Activated gamma-delta T cell treated with anti-CD3 and anti-CD28 coated beads, Interleukin-2, amount 50 U/mL, for 16 hours (primary cell): ENCODE measurements around the gene PAX8.
A peak's percentile ranks its signal among the peaks of the same experiment; 100 is the strongest.

Experiments
- DNase-seq: peaks from one replicate; pipeline ENCODE4 v3.0.0-alpha.2; 2020; ENCODE audit warnings: low read depth

Gene PAX8

DNA sequence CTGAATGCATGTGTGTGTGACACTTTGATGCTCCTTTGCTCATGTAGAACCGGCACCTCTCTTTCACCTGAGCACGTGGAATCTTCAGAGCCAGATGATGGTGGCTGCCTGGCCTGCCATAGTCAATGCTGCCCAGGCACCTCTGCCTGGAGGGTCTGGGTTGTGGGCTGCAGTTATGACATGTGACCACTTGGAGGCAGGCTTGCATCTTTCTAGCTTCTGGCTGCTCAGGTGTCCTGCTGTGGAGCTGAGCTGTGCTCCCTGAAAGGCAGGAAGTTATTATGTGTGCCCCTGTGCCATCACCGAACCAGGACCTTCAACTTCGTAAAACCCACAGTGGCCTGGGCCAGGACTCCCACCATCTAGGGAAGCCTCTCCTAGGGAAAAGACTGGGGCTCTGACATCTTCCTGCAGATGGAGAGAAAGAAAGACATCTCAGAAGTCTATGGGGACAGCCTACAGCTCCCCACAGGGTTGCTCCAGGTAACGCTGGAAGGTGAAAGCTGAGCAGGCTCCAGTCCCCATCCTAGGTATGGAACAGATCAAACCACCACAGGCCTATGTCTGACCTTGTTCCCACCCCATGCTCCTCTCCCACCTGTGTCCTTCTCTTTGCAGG lies 74.7 kb downstream of the PAX8 start:
- DNase-seq = peak; percentile 67

DNA sequence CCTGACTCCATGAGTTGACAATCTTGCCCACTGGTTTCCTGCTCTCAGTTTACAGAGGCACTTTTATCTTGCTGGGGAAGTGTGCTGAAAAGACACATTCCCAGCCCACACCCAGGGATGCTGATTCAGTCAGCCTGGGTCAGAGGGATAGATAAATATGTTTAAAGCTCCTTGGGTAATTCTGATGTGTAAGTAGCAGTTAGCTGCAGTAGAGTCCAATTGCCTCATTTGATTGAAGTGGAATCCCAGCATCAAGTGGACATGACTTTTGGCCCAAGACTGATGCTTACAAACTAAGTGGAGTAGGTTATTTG lies 75.5 kb downstream of the PAX8 start:
- DNase-seq = no peak

DNA sequence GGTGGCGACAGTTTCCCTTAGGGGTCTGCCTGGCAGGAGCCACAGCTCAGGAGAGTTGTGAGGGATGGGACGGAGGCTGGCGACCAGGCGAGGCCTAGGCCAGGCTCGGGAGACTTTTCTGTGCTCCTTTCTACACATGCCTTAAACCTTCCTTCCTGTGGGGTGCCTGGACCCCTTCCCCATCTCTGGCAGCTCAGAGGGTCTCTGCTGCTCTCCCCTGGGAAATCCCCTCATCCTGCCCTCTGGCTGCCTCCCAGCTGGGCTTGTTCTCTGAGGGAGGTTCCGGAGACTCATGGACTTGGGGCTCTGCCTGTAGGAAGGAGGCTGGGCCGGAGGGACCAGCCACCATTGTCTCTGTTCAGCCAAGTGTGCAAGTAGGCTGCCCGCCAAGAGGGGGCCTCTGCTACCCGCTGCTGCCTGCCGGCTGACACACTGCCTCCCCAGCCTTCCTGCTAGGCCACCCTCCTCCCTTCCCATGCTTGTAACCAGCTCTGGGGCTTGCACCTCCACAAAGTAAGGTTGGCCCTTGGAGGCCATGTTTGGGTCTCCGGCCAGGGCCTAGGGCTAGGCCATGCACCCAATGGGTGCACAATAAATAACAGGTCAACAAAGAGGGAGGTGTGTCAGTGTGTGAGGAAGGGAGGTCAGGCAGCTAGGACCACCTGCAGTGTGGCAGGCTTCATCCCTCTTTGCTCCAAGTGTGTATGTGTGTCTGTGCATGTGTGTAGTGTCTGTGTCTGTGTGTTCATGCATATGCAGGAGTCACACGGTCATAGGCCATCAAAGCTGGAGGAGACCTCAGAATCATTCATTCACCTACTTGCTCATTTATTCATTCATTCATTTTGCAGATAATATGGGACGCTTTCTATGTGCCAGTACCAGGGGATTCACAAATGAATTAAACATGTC lies 76.2 kb downstream of the PAX8 start:
- DNase-seq = no peak

DNA sequence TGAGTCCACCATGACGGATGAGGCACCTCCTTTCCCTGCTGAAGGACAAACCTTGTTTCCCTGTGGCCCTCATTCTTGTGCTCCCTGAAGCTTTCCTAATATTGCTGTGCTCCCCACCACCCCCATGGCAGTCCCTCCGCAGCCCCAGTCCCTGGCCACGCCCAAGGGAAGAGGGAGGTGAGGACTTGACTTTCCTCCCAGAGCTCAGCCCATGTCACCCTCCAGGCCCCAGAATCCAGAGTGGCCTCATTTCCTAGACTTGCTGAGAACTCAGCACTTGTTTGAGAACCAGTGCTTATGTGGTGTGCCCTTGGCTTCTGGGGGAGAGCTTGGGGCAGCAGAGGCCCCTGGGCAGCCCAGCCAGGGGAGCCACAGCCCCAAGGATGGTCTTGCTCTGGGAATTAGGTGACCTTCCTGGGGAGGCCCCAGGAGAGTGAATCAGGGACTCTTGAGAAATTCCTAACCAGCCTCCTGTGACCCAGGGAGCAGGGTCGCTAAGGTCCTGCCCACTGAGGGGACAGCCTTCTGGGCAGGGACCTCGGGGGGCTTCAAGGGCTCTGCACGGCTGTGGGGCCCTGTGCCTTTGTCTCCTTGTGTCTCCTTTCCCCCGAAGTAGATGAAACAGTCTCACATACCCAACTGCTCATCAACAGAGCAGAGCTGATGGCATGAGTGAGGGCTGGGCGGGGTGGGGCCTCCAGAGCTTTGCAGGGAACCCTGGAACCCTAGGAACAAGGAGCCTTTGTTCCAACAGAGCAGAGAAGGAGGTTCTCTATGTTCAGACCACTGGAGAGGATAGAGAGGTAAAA lies 77.0 kb downstream of the PAX8 start:
- no peak for DNase-seq

DNA sequence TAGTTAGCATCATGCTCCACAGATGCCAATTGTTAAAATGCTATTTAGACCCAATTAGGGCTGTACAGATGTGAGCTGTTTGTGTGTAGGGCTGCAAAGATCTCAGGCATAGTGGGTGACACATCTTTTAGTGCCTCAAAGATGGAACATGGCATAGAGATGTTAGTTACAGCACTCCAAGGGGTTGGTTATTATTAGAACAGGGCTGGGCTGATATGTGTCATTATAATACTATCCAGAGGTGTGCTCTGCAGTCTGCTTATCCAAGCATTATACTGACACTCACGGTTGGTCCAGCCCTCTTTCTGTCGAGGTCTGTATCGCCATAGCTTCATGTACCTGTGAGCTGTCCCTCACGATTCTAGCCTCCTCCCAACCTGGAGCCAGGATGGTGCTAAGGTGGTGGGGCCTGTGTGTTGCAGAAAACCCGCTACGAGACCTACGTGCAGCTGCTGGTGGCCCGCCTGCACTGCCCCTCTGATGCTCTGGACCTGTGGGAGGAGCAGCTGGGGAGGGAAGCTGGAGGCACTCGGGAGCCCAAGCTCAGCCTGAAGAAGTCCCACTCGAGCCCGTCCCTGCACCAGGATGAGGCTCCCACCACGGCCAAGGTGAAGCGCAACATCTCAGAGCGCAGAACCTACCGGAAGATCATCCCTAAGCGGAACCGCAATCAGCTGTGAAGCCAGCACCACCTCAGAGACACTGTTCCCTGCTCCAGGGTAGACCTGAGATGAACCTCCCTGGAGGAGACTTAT lies 77.8 kb downstream of the PAX8 start:
- DNase-seq = no peak

DNA sequence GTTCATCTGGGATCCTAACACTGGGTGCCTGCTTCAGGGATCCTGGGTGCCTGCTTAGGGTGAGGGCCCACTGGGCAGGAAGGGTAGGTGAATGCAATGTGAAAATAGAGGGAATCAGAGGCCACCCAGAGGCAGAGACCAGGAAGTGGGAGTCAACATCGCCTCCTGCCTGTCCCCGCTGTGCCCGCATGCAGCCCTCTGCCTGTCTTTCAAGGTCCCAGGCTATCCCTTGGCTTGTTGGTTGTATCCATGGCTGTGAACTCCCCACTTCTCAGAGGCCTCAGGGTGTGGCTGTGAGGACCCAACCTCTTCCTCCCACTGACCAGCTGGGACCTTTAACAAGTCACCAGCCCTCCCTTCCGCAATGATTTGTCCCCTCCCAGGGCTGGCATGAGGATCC lies 78.5 kb downstream of the PAX8 start:
- no peak for DNase-seq

DNA sequence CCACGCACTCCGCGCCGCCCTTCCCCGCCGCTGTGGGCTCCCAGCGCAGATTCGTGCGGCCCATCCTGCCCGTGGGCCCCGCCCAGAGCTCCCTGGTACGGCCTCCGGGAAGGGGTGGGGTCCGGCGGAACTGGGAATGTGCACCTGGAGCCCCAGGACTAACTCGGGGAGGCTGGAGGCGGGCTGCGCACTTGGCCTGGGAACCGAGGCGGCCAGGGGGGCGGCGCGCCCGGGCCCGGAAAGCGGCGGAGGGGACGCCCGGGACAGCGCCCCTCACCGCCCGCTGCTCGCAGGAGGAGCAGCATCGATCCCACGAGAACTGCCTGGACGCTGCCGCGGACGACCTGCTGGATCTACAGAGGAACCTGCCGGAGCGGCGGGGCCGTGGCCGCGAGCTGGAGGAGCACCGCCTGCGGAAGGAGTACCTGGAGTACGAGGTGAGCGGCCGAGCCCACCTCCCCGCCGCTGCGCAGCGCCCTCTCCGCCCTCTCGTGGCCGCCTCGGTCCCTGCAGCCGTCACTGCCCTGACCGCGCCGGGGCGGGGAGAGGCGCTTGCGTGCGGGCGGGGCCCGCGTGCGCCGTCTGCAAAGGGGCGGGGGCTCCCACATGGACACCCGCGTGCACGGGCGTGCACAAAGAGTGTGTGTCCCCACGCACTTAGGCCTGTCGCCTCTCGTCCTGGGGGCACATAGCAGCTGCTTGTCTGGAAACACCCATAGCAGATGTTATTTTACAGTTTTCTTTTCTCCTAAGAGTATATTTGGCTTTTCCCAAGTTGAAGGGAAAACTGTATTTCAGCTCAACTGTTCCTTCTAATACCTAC lies 79.7 kb downstream of the PAX8 start:
- DNase-seq = peak; percentile 52

DNA sequence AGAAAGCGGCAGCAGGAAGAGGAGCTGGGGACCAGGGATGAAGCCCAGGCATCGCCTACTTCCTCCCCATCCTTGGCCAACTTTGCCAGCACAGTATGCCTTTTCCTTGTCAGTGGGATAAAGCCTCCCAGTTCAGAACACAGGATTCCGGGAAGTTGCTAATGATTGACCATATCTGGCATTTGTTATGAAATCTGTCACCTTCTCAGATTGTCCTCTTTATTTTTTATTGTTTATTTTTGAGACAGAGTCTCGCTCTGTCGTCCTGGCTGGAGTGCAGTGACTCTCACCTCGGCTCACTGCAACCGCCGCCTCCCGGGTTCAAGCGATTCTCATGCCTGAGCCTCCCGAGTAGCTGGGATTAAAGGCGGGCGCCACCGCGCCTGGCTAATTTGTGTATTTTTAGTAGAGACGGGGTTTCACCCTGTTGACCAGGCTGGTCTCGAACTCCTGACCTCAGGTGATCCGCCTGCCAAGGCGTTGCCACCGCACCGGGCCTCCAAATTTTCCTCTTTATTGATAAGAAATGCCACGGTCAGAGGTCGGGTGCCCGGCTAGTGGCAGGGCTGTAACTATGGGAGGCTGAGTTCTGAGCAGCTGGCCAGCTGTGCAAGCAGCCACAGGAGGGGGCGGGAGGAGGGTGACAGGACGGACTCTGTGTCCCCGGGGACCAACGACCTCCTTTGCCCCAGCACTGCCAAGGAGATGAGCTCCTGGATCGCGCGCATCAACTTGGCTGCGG lies 80.5 kb downstream of the PAX8 start:
- no peak for DNase-seq

DNA sequence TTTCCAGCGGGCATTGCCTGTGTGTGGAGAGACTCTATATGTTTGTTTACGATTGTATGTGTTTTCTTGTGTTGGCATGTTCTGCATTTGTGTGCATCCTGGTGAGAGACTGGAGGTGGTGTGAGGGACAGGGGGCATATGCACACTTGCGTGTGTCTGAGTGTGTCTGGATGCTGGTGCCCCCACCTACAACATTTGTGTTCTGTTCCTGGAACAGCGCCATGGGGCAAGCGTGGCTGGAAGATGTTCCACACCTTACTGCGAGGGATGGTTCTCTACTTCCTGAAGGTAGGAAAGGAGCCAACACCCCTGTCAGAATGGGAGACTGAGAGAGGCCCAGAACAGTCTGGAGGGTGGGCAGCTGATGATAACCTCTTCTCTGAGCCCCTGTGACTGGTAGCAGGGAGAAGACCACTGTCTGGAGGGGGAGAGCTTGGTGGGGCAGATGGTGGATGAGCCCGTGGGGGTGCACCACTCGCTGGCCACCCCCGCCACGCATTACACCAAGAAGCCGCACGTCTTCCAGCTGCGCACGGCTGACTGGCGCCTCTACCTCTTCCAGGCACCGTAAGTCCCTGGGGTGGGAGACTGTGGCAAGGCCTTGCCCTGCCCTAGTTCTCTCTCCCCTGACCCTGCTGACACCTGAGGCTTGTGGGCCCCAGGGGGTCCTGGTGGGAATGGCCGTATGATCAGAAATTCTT lies 81.2 kb downstream of the PAX8 start:
- DNase-seq = no peak

DNA sequence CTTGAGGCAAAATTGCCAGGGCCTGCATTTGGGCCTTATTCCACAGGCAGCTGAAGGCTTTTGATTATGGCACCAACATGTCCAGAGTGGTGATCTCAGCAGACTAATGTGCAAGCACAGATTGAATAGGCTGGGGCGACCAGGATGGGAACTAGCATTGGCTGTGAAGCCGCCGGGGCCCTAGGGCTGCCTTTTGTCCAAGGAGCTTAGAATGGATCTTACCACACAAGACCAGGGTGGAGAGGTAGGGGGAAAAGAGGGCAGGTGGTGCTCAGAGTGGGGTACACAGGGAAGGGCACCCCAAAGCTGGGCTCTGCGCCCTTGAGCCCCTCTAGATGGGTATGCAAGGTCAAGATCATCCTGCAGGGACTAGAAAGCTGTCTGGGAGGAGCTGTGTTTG lies 81.9 kb downstream of the PAX8 start:
- DNase-seq = no peak

DNA sequence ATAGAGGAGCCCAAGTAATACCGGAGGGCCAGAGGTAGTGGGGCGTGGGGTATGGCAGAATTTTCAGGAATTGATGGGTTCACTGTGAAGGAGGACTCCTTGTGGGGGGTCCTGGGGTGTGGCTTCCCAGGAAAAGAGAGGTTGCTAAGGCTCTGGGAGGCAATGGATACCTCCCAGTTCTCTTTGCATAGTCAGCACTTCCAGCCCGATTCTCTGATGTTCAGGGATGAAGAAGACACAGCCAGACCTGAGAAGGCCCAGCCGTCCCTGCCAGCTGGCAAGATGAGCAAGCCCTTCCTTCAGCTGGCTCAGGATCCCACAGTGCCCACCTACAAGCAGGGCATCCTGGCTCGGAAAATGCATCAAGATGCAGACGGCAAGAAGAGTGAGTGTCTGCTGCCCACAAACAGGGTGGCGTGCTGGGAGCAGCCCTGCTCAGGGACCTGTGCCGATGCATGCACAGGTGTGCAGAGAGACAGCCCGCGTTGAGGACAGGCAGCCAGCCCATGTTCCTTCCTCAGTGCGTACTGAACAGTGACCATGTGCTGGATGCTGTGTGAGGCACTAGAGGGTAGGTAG lies 82.7 kb downstream of the PAX8 start:
- no peak for DNase-seq

DNA sequence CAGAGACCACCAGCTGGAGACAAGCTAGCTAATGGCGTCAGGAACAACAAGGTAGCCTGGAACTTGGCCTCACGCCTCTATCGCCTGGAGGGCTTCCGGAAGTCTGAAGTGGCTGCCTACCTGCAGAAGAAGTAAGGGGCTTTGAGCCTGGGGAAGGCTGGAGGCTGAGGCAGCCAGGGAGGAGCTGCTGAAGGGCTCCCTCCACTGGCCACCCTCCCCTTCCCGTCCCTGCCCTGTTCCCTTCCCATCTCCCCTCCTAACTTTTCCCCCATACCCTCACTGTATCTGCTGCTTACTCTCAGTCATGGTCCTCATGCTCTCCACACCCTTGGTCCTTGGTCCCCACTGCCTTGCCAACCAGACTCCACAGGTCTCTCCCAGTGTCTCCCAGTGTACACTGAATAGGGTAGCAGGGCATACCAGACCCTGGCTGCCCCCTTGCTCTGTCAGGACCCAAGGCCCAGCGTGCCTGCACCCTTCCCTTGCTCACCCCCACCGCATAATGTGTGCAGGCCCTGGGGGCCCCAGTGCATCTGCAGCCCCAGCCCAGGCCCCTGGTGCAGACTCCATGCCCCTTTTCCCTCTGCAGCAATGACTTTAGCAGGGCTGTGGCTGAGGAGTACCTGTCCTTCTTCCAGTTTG lies 86.1 kb downstream of the PAX8 start:
- DNase-seq = no peak

DNA sequence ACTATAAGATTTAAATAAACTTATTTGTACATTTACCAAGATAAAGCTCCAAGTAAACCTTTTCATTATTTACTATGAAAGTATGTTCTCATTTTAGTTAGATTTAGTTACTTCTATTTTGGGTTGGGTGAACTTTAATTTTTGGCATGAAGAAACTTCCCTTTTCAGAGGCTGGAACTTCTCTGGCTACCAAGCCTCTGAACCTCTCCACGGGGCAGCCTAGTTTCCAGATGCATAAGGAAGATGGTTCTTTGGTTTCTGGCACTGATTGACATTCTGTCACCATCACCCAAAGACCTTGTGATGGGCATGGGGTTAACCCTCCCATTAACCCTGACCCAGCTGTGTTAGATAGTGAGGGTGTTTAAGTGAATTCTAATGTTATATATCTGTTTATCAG lies 87.8 kb downstream of the PAX8 start:
- no peak for DNase-seq

DNA sequence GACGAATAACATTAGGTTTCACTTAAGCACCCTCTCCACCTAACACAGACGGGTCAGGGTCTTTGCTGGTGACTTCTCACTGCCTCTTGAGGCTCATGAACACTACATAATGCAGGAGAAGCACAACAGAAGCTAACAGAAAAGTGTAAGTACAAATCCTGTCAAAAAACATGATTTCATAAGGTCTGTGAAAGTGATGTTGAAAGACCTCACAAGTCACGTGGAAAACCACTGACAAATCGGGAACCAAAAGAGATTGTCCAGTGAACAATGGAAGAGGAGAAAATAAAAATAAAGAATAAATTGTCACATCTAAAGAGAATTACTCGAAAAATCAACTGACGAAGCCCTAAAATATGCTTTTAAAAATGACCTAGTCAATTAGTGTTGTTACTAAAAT lies 91.0 kb downstream of the PAX8 start:
- no peak for DNase-seq

DNA sequence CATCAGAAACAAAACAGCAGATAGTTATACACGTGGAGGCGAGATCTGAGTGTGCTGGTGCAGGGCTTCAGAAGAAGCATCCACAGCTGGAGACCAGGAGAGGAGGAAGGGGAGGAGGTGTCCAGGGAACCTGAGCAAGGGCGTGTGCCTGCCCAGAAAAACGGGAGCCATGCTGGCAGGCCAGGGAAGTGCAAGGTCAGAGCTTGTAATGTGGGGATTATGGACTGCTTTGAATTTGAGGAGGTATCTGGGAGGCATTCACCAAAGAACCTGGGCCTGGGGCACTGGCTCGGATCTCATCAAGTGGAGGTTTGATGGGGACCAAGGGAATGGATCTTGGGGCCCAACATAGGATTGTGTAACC lies 92.3 kb downstream of the PAX8 start:
- DNase-seq = no peak

DNA sequence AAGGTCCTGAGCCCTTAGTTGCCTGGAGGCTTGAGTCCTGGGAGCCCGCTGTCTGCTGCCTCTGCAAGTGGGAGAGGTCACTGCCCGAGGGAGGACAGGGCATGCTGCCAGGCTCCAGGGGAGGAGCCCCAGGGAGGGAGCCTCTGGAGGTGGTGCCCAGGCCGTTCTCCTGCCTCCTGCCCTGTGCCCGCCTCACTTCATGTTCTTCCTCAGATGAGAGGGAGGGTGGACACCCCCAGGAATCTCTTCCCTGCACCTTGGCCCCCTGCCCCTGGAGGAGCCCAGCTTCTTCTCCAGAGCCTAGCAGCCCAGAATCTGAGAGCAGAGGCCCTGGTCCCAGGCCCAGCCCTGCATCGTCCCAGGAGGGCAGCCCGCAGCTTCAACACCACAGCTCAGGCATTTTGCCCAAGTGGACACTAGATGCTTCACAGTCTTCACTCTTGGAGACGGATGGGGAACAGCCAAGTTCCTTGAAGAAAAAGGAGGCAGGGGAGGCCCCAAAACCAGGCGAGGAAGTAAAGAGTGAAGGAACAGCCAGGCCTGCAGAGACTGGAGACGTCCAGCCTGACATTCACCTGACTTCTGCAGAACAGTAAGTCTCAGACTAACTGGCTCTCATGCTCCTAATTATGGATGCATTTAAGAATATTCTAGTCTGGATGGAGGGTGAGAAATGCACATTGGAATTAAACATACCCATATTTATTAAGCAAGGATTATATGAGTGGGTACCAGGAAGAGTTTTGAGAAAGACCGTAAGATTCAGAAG lies 92.9 kb downstream of the PAX8 start:
- no peak for DNase-seq

DNA sequence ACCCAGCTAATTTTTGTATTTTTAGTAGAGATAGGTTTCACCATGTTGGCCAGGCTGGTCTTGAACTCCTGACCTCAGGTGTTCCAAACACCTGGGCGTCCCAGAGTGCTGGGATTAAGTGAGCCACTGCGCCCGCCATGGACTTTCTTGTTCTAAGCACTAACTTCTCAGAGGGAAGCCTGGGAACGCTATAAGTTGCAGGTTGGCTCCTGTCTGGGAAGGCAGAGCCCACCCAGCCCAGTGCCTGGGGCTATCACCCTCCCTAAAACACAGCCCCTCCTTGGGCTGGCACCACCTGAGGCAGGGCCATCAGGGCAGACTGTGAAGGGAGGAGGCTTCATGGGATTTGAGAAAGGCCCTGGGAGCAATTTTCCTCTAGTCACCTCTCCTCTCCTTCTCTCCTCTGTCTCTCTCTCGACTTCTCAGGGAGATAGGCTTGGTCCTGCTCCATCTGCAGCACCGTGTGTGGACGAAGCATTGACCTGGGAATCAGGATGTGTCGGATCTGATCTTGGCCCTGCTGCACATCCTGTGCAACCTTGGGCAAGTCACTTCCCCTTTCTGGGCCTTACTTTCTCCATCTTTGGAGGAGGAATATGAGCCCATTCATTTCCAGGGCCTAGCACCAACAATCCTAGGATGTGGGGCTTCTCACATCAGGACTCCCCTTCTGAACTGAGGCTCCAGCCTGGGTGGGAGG lies 94.0 kb downstream of the PAX8 start:
- no peak for DNase-seq

DNA sequence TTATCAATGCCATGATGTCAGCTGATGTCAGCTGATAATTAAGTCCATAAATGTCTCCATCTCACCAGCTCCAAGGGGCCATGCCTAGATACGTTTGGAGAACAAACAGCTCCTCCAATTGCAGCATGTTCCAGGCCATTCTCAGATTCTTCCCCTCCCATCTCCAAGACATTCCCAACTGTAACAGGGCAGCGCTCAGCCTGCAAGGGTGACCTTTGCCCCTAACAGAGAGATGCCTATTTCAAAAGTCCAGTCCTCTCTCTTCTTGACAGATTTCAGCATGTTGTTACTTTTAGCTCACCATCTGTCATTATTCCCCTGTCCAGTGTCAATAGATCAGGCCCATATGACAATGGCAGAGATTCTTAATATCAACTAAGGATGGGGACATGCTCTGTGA lies 95.0 kb downstream of the PAX8 start:
- DNase-seq = no peak
